WTC11 (cell line): ENCODE measurements around the gene BATF2. TPM values are rescaled to one million over a fixed set of nuclear protein-coding genes. Genes with fewer than 3 reads are reported as not detected.

Experiments
- ATAC-seq: fragments of 200-7000 bp; cut with Tn5 transposase; 2 replicates; pipeline ENCODE4 v1.10.0; 2021; ENCODE audit warnings: mild to moderate bottlenecking, moderate library complexity
- CTCF ChIA-PET: fragments of 300-600 bp; sonication (Branson Sonifier 250); formaldehyde crosslinking; loops from one replicate; lab custom pipeline; 2021; ENCODE audit warnings: antibody characterized with exemption; lab: Charles Lee
- POLR2A ChIA-PET: fragments of 350-600 bp; sonication (Branson Sonifier 250); formaldehyde crosslinking; loops from one replicate; lab custom pipeline; 2021; ENCODE audit warnings: antibody characterized with exemption; lab: Charles Lee
- DNase-seq: peaks from one replicate; pipeline ENCODE4 v3.0.0; 2021; ENCODE audit warnings: low spot score
- H3K27ac Mint-ChIP-seq: 2 replicates; pipeline ENCODE4 v1.8.0; 2021; ENCODE audit warnings: mixed read lengths
- H3K27me3 Mint-ChIP-seq: 2 replicates; pipeline ENCODE4 v1.8.0; 2021; ENCODE audit warnings: low read depth, mild to moderate bottlenecking, moderate library complexity, mixed read lengths
- H3K36me3 Mint-ChIP-seq: 2 replicates; pipeline ENCODE4 v1.8.0; 2021; ENCODE audit warnings: mixed read lengths
- H3K4me1 Mint-ChIP-seq: 2 replicates; pipeline ENCODE4 v1.8.0; 2022; ENCODE audit warnings: mixed read lengths
- H3K4me3 Mint-ChIP-seq: 2 replicates; pipeline ENCODE4 v1.8.0; 2021; ENCODE audit warnings: mild to moderate bottlenecking, moderate library complexity, mixed read lengths
- H3K9me3 Mint-ChIP-seq: 2 replicates; pipeline ENCODE4 v1.8.0; 2021; ENCODE audit warnings: mixed read lengths
- CREM ChIP-seq: sonication (generic); formaldehyde crosslinking; IDR thresholded peaks from 2 replicates; pipeline ENCODE4 v1.8.1; 2022; ENCODE audit warnings: mild to moderate bottlenecking, missing genetic modification reagents, moderate library complexity
- FOXK1 ChIP-seq: sonication (generic); formaldehyde crosslinking; IDR thresholded peaks from 2 replicates; pipeline ENCODE4 v1.8.0; 2022; ENCODE audit warnings: mild to moderate bottlenecking, moderate library complexity, missing genetic modification reagents
- JUN ChIP-seq: sonication (generic); formaldehyde crosslinking; IDR thresholded peaks from 2 replicates; pipeline ENCODE4 v1.8.0; 2023; ENCODE audit warnings: mild to moderate bottlenecking, missing genetic modification reagents
- ZBTB21 ChIP-seq: sonication (generic); formaldehyde crosslinking; IDR thresholded peaks from 2 replicates; pipeline ENCODE4 v1.8.1; 2023; ENCODE audit warnings: mild to moderate bottlenecking, missing genetic modification reagents, borderline replicate concordance
- ZNF232 ChIP-seq: sonication (generic); formaldehyde crosslinking; IDR thresholded peaks from 2 replicates; pipeline ENCODE4 v1.8.0; 2022; ENCODE audit warnings: mild to moderate bottlenecking, missing genetic modification reagents
- total RNA-seq: library from RNA; stranded (reverse); gene quantifications from 3 replicates; pipeline ENCODE4 v1.2.3, GENCODE V29; 2021
- TF ChIP-seq, protein P1 (sequence below): sonication (generic); formaldehyde crosslinking; IDR thresholded peaks from 2 replicates; pipeline ENCODE4 v1.8.1; 2023; ENCODE audit warnings: mild to moderate bottlenecking, missing genetic modification reagents, borderline replicate concordance
- TF ChIP-seq, protein P2 (sequence below): sonication (generic); formaldehyde crosslinking; conservative IDR thresholded peaks from 2 replicates; pipeline ENCODE4 v1.8.1; 2022; ENCODE audit warnings: mild to moderate bottlenecking, missing genetic modification reagents
- TF ChIP-seq, protein P3 (sequence below): sonication (generic); formaldehyde crosslinking; IDR thresholded peaks from 2 replicates; pipeline ENCODE4 v1.8.0; 2022; ENCODE audit warnings: mild to moderate bottlenecking, missing genetic modification reagents
- TF ChIP-seq, protein P4 (sequence below): sonication (generic); formaldehyde crosslinking; IDR thresholded peaks from 2 replicates; pipeline ENCODE4 v1.8.0; 2023; ENCODE audit warnings: missing genetic modification reagents, mild to moderate bottlenecking, borderline replicate concordance
- TF ChIP-seq, protein P5 (sequence below): fragments of 200-600 bp; IDR thresholded peaks from 2 replicates; pipeline ENCODE4 v1.8.0; 2022; ENCODE audit warnings: antibody characterized with exemption
- TF ChIP-seq, protein P6 (sequence below): sonication (generic); formaldehyde crosslinking; IDR thresholded peaks from 2 replicates; pipeline ENCODE4 v1.8.0; 2022; ENCODE audit warnings: mild to moderate bottlenecking, missing genetic modification reagents

The BATF2 gene
- total RNA-seq, 1 experiment from 2014 or later, result 1.3 TPM

DNA sequence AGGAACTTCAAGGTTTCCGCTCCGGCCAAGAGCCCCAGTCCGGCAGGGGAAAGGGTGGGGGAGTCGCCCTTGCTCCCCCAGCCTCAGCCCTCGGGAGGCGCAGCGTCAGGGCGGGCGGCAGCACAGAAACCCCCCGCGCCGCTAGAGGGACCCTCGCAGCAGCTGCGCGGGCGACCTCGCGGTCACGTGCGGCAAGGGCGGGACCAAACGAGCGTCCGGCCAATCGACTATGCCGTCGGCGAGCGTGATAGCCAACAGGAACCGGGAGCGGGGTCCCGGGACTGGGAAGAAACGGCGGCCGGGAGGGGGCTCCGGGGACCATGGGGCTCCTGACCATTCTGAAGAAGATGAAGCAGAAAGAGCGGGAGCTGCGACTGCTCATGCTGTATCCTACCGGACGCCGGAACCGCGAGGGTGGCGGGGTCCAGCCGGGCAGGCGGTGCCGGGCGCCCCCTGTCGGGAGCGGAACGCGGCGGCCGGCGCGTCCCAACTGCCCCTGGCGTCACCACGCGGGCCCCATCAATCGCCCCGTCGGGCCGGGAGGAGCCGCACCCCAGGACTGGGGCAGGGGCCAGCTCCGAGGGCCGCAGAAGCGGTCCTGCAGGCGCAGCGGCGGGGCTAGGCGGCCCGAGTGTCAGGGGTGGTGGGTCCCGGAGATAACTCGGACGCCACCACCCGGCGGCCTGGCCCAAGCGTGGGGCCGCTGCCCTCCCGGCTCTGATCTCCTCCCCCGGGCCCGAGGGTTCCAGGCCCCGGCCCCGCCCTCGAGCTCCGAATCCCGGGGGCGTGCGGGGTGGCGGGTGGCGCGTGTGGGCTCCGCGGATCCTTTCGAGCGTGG lies 17.3 kb upstream of the BATF2 start, which contains the start of gene ARL2 (continued):
- TF ChIP-seq, protein P1, sequence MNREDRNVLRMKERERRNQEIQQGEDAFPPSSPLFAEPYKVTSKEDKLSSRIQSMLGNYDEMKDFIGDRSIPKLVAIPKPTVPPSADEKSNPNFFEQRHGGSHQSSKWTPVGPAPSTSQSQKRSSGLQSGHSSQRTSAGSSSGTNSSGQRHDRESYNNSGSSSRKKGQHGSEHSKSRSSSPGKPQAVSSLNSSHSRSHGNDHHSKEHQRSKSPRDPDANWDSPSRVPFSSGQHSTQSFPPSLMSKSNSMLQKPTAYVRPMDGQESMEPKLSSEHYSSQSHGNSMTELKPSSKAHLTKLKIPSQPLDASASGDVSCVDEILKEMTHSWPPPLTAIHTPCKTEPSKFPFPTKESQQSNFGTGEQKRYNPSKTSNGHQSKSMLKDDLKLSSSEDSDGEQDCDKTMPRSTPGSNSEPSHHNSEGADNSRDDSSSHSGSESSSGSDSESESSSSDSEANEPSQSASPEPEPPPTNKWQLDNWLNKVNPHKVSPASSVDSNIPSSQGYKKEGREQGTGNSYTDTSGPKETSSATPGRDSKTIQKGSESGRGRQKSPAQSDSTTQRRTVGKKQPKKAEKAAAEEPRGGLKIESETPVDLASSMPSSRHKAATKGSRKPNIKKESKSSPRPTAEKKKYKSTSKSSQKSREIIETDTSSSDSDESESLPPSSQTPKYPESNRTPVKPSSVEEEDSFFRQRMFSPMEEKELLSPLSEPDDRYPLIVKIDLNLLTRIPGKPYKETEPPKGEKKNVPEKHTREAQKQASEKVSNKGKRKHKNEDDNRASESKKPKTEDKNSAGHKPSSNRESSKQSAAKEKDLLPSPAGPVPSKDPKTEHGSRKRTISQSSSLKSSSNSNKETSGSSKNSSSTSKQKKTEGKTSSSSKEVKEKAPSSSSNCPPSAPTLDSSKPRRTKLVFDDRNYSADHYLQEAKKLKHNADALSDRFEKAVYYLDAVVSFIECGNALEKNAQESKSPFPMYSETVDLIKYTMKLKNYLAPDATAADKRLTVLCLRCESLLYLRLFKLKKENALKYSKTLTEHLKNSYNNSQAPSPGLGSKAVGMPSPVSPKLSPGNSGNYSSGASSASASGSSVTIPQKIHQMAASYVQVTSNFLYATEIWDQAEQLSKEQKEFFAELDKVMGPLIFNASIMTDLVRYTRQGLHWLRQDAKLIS (CRISPR knock-in tag), result no peak
- TF ChIP-seq FOXK1 (CRISPR knock-in tag), result peak; percentile 23; the same call in 1 of the 2 replicates
- TF ChIP-seq ZBTB21 (CRISPR knock-in tag), result no peak
- TF ChIP-seq, protein P2, sequence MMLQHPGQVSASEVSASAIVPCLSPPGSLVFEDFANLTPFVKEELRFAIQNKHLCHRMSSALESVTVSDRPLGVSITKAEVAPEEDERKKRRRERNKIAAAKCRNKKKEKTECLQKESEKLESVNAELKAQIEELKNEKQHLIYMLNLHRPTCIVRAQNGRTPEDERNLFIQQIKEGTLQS, result no peak
- TF ChIP-seq, protein P3, sequence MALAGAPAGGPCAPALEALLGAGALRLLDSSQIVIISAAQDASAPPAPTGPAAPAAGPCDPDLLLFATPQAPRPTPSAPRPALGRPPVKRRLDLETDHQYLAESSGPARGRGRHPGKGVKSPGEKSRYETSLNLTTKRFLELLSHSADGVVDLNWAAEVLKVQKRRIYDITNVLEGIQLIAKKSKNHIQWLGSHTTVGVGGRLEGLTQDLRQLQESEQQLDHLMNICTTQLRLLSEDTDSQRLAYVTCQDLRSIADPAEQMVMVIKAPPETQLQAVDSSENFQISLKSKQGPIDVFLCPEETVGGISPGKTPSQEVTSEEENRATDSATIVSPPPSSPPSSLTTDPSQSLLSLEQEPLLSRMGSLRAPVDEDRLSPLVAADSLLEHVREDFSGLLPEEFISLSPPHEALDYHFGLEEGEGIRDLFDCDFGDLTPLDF (CRISPR knock-in tag), result no peak

DNA sequence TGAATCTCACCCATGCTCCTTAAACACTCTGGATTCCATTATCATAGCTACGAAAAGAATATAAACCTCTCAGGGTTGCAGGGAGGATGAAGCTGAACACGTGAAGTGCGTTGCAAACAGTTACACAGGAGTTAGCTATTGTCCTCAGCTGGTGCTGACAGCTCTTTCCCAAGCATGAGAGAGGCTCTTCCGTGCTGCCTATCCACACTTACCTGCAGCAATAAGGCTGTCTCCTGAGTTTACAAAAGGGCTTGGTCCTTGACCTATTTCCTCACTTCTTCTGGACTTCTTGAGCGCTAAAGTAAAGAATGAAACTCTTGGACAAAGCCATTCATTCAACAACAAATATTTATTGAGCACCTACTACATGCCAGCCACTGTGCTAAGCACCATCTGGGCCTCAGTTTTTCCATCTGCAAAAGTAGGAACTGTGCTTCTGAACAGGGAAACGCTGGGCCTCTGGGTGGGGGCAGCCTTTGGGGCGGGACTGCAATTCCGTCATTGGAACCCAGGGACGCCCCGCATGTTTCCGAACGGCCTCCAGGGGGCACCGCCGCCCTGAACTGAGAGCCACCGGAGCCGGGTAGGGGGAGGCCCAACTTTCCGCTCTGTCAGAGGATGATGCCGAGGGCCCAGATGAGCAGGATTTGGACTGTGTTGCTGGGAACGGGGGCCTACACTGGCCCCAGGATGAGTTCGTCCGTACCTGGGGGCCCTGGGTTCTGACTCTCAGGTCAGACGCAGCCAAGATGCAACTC lies 16.5 kb upstream of the BATF2 start:
- ATAC-seq, result peak; percentile 81
- POLR2A ChIA-PET, result interaction anchor here (1.2 kb wide), 1 partner anchor 109 kb away, joined by 3 read pairs; the partner anchor contains the start of genes FAU and MRPL49
- CTCF ChIA-PET, result interaction anchor here (0.7 to 5.4 kb wide), 39 partner anchors 9 to 250 kb away, joined by 3 to 37 read pairs (median 6); partner anchors contain the start of genes BATF2, CDC42BPG, CDCA5 and FAU
- Mint-ChIP-seq H3K36me3 (peaks cover 19% of the 10 kb centered on the region), H3K27ac (peak overlapping the region; percentile 92), H3K4me3 (peak overlapping the region; percentile 78), H3K9me3 (no peaks in the 10 kb centered on the region), H3K4me1 (peaks cover 18% of the 10 kb centered on the region), H3K27me3 (no peaks in the 10 kb centered on the region)
- TF ChIP-seq ZNF232 (CRISPR knock-in tag), result 0 out of 2 replicates have a peak, but pooled peaks have one; percentile 11
- TF ChIP-seq, protein P4, sequence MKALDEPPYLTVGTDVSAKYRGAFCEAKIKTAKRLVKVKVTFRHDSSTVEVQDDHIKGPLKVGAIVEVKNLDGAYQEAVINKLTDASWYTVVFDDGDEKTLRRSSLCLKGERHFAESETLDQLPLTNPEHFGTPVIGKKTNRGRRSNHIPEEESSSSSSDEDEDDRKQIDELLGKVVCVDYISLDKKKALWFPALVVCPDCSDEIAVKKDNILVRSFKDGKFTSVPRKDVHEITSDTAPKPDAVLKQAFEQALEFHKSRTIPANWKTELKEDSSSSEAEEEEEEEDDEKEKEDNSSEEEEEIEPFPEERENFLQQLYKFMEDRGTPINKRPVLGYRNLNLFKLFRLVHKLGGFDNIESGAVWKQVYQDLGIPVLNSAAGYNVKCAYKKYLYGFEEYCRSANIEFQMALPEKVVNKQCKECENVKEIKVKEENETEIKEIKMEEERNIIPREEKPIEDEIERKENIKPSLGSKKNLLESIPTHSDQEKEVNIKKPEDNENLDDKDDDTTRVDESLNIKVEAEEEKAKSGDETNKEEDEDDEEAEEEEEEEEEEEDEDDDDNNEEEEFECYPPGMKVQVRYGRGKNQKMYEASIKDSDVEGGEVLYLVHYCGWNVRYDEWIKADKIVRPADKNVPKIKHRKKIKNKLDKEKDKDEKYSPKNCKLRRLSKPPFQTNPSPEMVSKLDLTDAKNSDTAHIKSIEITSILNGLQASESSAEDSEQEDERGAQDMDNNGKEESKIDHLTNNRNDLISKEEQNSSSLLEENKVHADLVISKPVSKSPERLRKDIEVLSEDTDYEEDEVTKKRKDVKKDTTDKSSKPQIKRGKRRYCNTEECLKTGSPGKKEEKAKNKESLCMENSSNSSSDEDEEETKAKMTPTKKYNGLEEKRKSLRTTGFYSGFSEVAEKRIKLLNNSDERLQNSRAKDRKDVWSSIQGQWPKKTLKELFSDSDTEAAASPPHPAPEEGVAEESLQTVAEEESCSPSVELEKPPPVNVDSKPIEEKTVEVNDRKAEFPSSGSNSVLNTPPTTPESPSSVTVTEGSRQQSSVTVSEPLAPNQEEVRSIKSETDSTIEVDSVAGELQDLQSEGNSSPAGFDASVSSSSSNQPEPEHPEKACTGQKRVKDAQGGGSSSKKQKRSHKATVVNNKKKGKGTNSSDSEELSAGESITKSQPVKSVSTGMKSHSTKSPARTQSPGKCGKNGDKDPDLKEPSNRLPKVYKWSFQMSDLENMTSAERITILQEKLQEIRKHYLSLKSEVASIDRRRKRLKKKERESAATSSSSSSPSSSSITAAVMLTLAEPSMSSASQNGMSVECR (CRISPR knock-in tag), result no peak
- TF ChIP-seq, protein P5, sequence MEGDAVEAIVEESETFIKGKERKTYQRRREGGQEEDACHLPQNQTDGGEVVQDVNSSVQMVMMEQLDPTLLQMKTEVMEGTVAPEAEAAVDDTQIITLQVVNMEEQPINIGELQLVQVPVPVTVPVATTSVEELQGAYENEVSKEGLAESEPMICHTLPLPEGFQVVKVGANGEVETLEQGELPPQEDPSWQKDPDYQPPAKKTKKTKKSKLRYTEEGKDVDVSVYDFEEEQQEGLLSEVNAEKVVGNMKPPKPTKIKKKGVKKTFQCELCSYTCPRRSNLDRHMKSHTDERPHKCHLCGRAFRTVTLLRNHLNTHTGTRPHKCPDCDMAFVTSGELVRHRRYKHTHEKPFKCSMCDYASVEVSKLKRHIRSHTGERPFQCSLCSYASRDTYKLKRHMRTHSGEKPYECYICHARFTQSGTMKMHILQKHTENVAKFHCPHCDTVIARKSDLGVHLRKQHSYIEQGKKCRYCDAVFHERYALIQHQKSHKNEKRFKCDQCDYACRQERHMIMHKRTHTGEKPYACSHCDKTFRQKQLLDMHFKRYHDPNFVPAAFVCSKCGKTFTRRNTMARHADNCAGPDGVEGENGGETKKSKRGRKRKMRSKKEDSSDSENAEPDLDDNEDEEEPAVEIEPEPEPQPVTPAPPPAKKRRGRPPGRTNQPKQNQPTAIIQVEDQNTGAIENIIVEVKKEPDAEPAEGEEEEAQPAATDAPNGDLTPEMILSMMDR, result peak; percentile 60
- TF ChIP-seq, protein P2, result no peak
- TF ChIP-seq, protein P6, sequence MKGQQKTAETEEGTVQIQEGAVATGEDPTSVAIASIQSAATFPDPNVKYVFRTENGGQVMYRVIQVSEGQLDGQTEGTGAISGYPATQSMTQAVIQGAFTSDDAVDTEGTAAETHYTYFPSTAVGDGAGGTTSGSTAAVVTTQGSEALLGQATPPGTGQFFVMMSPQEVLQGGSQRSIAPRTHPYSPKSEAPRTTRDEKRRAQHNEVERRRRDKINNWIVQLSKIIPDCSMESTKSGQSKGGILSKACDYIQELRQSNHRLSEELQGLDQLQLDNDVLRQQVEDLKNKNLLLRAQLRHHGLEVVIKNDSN (CRISPR knock-in tag), result no peak
- TF ChIP-seq JUN (CRISPR knock-in tag), result no peak
- TF ChIP-seq FOXK1 (CRISPR knock-in tag), result 0 out of 2 replicates have a peak, but pooled peaks have one; percentile 15
- 0 out of 2 replicates have a peak, but pooled peaks have one; percentile 46 for TF ChIP-seq CREM (CRISPR knock-in tag)
- DNase-seq, result peak; percentile 90
